IMR-90 (cell line): ENCODE data around the gene SPRYD7. TPM values are rescaled to one million over a fixed set of nuclear protein-coding genes. Genes with fewer than 3 reads are reported as not detected.

Experiments used
- ATAC-seq: fragments of 200-7000 bp; cut with Tn5 transposase; 2 replicates; pipeline ENCODE4 v1.9.1; 2020; ENCODE audit warnings: low read depth, mild to moderate bottlenecking, moderate library complexity
- BruUV-seq: library from RNA; stranded (reverse); fragments of 400-500 nt; replicated peaks from 2 replicates; lab custom pipeline; 2021; lab: Mats Ljungman, UMichigan
- CTCF ChIA-PET: fragments of 300-600 bp; formaldehyde crosslinking; extraction: SDS; loops from one replicate; lab custom pipeline; 2021; ENCODE audit warnings: antibody characterized with exemption; lab: Yijun Ruan, JAX
- POLR2A ChIA-PET: fragments of 300-600 bp; sonication (Branson Sonifier 250); formaldehyde crosslinking; loops from one replicate; lab custom pipeline; 2022; ENCODE audit warnings: antibody characterized with exemption; ENCODE audit not compliant: unreplicated experiment; lab: Charles Lee
- DNase-seq: peaks from one replicate; pipeline ENCODE4 v3.0.0; 2013
- H2AFZ ChIP-seq: replicated peaks from 2 replicates; pipeline ENCODE3; 2013; ENCODE audit warnings: low read length, mild to moderate bottlenecking; ENCODE audit not compliant: poor library complexity
- H2AK5ac ChIP-seq: 2 replicates; pipeline ENCODE4 v1.6.1; 2013; ENCODE audit warnings: low read depth, low read length, inconsistent platforms
- H2AK9ac ChIP-seq: replicated peaks from 2 replicates; pipeline ENCODE3; 2013; ENCODE audit warnings: mild to moderate bottlenecking, low read depth, low read length, moderate library complexity; ENCODE audit not compliant: poor library complexity
- H2BK120ac ChIP-seq: 2 replicates; pipeline ENCODE4 v1.6.1; 2013; ENCODE audit warnings: low read depth, low read length, inconsistent platforms
- H2BK15ac ChIP-seq: 3 replicates; pipeline ENCODE4 v1.6.1; 2013; ENCODE audit warnings: low read depth, low read length, inconsistent platforms
- H2BK20ac ChIP-seq: 2 replicates; pipeline ENCODE4 v1.6.1; 2013; ENCODE audit warnings: low read depth, mild to moderate bottlenecking, inconsistent platforms, low read length, moderate library complexity
- H2BK5ac ChIP-seq: 2 replicates; pipeline ENCODE4 v1.6.1; 2013; ENCODE audit warnings: mild to moderate bottlenecking, low read depth, low read length, inconsistent platforms; ENCODE audit not compliant: poor library complexity, severe bottlenecking
- H3K14ac ChIP-seq: replicated peaks from 2 replicates; pipeline ENCODE4 v1.6.1; 2013; ENCODE audit warnings: low read depth, low read length, inconsistent platforms
- H3K18ac ChIP-seq: 2 replicates; pipeline ENCODE4 v1.6.1; 2013; ENCODE audit warnings: low read depth, low read length, control low read depth
- H3K23ac ChIP-seq: 2 replicates; pipeline ENCODE4 v1.6.1; 2013; ENCODE audit warnings: low read depth, low read length, inconsistent platforms
- H3K27ac ChIP-seq: 2 replicates; pipeline ENCODE4 v1.5.1; 2013; ENCODE audit warnings: mild to moderate bottlenecking, control low read depth, low read length; ENCODE audit not compliant: insufficient read depth
- H3K27me3 ChIP-seq: 2 replicates; pipeline ENCODE4 v1.6.1; 2013; ENCODE audit warnings: low read length; ENCODE audit not compliant: control insufficient read depth, insufficient read depth
- H3K36me3 ChIP-seq: 2 replicates; pipeline ENCODE4 v1.6.1; 2013; ENCODE audit warnings: low read length, mixed read lengths; ENCODE audit not compliant: control insufficient read depth, insufficient read depth
- H3K4ac ChIP-seq: 2 replicates; pipeline ENCODE4 v1.6.1; 2013; ENCODE audit warnings: low read depth, low read length, inconsistent platforms
- H3K4me1 ChIP-seq: 2 replicates; pipeline ENCODE4 v1.6.1; 2013; ENCODE audit warnings: low read length, mixed read lengths; ENCODE audit not compliant: control insufficient read depth, insufficient read depth
- H3K4me2 ChIP-seq: 2 replicates; pipeline ENCODE4 v1.6.1; 2013; ENCODE audit warnings: low read depth, mild to moderate bottlenecking, control low read depth, low read length, moderate library complexity
- H3K4me3 ChIP-seq: 2 replicates; pipeline ENCODE4 v1.5.1; 2013; ENCODE audit warnings: low read depth, mild to moderate bottlenecking, control low read depth, low read length, moderate library complexity; ENCODE audit not compliant: insufficient read depth
- H3K56ac ChIP-seq: 2 replicates; pipeline ENCODE4 v1.6.1; 2013; ENCODE audit warnings: low read length, inconsistent platforms; ENCODE audit not compliant: insufficient read depth; ENCODE audit errors: extremely low read depth
- H3K79me1 ChIP-seq, 2 experiments: 2 replicates each; pipeline ENCODE4 v1.6.1; 2013; ENCODE audit warnings: low read length in 2 of 2, inconsistent platforms in 1 of 2, low read depth in 1 of 2
- H3K9ac ChIP-seq: 2 replicates; pipeline ENCODE4 v1.6.1; 2013; ENCODE audit warnings: low read depth, low read length, control low read depth
- H3K9me1 ChIP-seq: 2 replicates; pipeline ENCODE4 v1.6.1; 2013; ENCODE audit warnings: low read length, inconsistent platforms; ENCODE audit not compliant: insufficient read depth
- H3K9me3 ChIP-seq: 2 replicates; pipeline ENCODE4 v1.6.1; 2013; ENCODE audit warnings: low read length; ENCODE audit not compliant: control insufficient read depth, insufficient read depth
- H4K20me1 ChIP-seq: 2 replicates; pipeline ENCODE4 v1.6.1; 2013; ENCODE audit warnings: low read length, inconsistent platforms; ENCODE audit not compliant: insufficient read depth
- H4K5ac ChIP-seq: 2 replicates; pipeline ENCODE4 v1.6.1; 2013; ENCODE audit warnings: mild to moderate bottlenecking, low read depth, low read length, control low read depth
- H4K8ac ChIP-seq, 2 experiments: 2 replicates each; pipeline ENCODE4 v1.6.1; 2013; ENCODE audit warnings: low read depth in 2 of 2, low read length in 2 of 2, control low read depth in 1 of 2, inconsistent platforms in 1 of 2
- H4K91ac ChIP-seq: 2 replicates; pipeline ENCODE4 v1.6.1; 2013; ENCODE audit warnings: low read depth, low read length, inconsistent platforms; ENCODE audit not compliant: insufficient read depth
- BHLHE40 ChIP-seq: fragments of 150-350 bp; IDR thresholded peaks from 2 replicates; pipeline ENCODE4 v1.6.1; 2016; ENCODE audit warnings: mild to moderate bottlenecking, low read depth, low read length
- CEBPB ChIP-seq: IDR thresholded peaks from 2 replicates; pipeline ENCODE4 v1.6.1; 2012; ENCODE audit warnings: low read depth, low read length, improper control_type of control experiment
- CHD1 ChIP-seq: IDR thresholded peaks from 2 replicates; pipeline ENCODE4 v1.6.1; 2012; ENCODE audit warnings: low read depth, low read length, improper control_type of control experiment
- ELK1 ChIP-seq: fragments of 150-350 bp; IDR thresholded peaks from 2 replicates; pipeline ENCODE4 v1.6.1; 2016; ENCODE audit warnings: low read depth, mild to moderate bottlenecking, low read length, moderate library complexity, borderline replicate concordance
- MAZ ChIP-seq: IDR thresholded peaks from 2 replicates; pipeline ENCODE4 v1.6.1; 2012; ENCODE audit warnings: low read depth, mild to moderate bottlenecking, low read length, improper control_type of control experiment, moderate library complexity, borderline replicate concordance
- MXI1 ChIP-seq: IDR thresholded peaks from 2 replicates; pipeline ENCODE4 v1.6.1; 2012; ENCODE audit warnings: low read depth, mild to moderate bottlenecking, low read length, moderate library complexity, borderline replicate concordance
- RFX5 ChIP-seq: IDR thresholded peaks from 2 replicates; pipeline ENCODE4 v1.8.0; 2012; ENCODE audit warnings: low read depth, mild to moderate bottlenecking, low read length, moderate library complexity
- WGBS, 2 experiments: methylation state at CpG; one replicate each; pipeline versions ENCODE4 v1.1.5 to v1.1.7; 2013; ENCODE audit warnings: missing lambda C conversion rate in 2 of 2; ENCODE audit not compliant: insufficient read length in 1 of 2; ENCODE audit errors: extremely low coverage in 2 of 2; 5-methylcytosine and 5-hydroxymethylcytosine counted together
- dilution Hi-C: fragments of 300-500 bp; cut with HindIII; formaldehyde crosslinking; loops from one replicate; pipeline ENCODE4 v1.14.3; 2018; ENCODE audit warnings: low sequenced_read_pairs; ENCODE audit not compliant: unreplicated experiment
- in situ Hi-C: fragments of 300-500 bp; cut with MboI; formaldehyde crosslinking; loops from 3 replicates; pipeline ENCODE4 v1.14.3; 2019; ENCODE audit warnings: low sequenced_read_pairs, inconsistent platforms, mixed read lengths
- intact Hi-C: fragments of 100-400 bp; cut with micrococcal nuclease; formaldehyde crosslinking; loops from 2 replicates; pipeline ENCODE4 v1.10.0; 2022
- polyA plus RNA-seq, 3 experiments: library from polyadenylated mRNA; depleted of rRNA; stranded (reverse); fragments of >200 nt; gene quantifications; 2 replicates each; pipeline ENCODE4 v1.2.3, GENCODE V29; 2012; ENCODE audit warnings: low replicate concordance in 1 of 3
- total RNA-seq: library from RNA; depleted of rRNA; stranded (reverse); fragments of >200 nt; gene quantifications from 2 replicates; pipeline ENCODE4 v1.2.3, GENCODE V29; 2012
- TF ChIP-seq, protein P1 (sequence below): conservative IDR thresholded peaks from 2 replicates; pipeline ENCODE4 v1.5.1; 2012; ENCODE audit warnings: mild to moderate bottlenecking, low read depth, low read length, improper control_type of control experiment
- TF ChIP-seq, protein P2 (sequence below): fragments of 150-350 bp; IDR thresholded peaks from 2 replicates; pipeline ENCODE4 v1.6.1; 2017; ENCODE audit warnings: mild to moderate bottlenecking, antibody characterized with exemption, low read length, low read depth

Gene SPRYD7
- total and polyA plus RNA-seq, 2 of the 4 experiments (the other 2 are of a cell fraction): 5.6 to 20.2 TPM

DNA sequence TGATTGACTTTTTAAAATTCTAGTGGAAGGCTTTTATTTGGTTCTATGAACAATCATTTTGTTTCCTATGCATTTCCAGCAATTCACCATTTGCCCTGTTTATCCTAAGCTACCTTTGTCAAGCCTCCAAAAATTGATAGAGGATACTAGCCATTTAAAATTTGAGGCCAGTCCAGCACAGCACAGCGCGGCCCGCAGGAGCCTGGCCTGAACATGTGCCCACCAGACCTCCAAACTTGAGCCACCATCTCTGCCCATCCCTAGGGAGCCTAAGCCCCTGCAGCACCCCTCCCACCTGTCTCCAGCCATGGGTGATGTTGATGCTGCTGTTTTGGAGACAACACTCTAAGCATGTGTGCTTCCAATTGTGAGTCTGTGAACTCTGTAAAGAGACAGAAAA is 57.5 kb downstream of the SPRYD7 start:
- dilution Hi-C loops: no loop called here

More for the DNA sequence above, 57.5 kb downstream of the SPRYD7 start:
- Histone ChIP-seq H3K4me1 (no peaks in the 10 kb centered on the region), H2BK20ac (no peak overlapping the region), H3K9me1 (no peaks in the 10 kb centered on the region), H4K8ac (no peak overlapping the region), H2AK5ac (no peak overlapping the region), H3K23ac (no peak overlapping the region), H2BK15ac (no peak overlapping the region), H3K79me1 (no peaks in the 10 kb centered on the region), H3K36me3 (no peaks in the 10 kb centered on the region), H3K56ac (no peak overlapping the region), H2AK9ac (no peak overlapping the region), H2AFZ (no peak overlapping the region), H2BK120ac (no peak overlapping the region), H3K27me3 (no peaks in the 10 kb centered on the region), H4K5ac (no peak overlapping the region), H3K4me2 (no peak overlapping the region), H2BK5ac (no peak overlapping the region), H3K4ac (no peak overlapping the region), H3K18ac (no peak overlapping the region), H3K14ac (no peak overlapping the region), H4K20me1 (no peaks in the 10 kb centered on the region), H3K27ac (no peak overlapping the region), H3K9ac (no peak overlapping the region), H3K9me3 (peaks cover 30% of the 10 kb centered on the region), H4K91ac (no peak overlapping the region), H3K4me3 (no peak overlapping the region)
- WGBS, 2 experiments: no CpG with 5 or more reads among the region's 3 CpGs
- in situ Hi-C loops: no loop called here
- ChIA-PET CTCF (no interaction called here), POLR2A (no interaction called here)
- no peak for TF ChIP-seq RFX5
- no peak for TF ChIP-seq MAZ
- no peak for TF ChIP-seq BHLHE40
- TF ChIP-seq CHD1: no peak
- no peak for TF ChIP-seq CEBPB
- TF ChIP-seq, protein P1, sequence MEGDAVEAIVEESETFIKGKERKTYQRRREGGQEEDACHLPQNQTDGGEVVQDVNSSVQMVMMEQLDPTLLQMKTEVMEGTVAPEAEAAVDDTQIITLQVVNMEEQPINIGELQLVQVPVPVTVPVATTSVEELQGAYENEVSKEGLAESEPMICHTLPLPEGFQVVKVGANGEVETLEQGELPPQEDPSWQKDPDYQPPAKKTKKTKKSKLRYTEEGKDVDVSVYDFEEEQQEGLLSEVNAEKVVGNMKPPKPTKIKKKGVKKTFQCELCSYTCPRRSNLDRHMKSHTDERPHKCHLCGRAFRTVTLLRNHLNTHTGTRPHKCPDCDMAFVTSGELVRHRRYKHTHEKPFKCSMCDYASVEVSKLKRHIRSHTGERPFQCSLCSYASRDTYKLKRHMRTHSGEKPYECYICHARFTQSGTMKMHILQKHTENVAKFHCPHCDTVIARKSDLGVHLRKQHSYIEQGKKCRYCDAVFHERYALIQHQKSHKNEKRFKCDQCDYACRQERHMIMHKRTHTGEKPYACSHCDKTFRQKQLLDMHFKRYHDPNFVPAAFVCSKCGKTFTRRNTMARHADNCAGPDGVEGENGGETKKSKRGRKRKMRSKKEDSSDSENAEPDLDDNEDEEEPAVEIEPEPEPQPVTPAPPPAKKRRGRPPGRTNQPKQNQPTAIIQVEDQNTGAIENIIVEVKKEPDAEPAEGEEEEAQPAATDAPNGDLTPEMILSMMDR: no peak
- TF ChIP-seq, protein P2, sequence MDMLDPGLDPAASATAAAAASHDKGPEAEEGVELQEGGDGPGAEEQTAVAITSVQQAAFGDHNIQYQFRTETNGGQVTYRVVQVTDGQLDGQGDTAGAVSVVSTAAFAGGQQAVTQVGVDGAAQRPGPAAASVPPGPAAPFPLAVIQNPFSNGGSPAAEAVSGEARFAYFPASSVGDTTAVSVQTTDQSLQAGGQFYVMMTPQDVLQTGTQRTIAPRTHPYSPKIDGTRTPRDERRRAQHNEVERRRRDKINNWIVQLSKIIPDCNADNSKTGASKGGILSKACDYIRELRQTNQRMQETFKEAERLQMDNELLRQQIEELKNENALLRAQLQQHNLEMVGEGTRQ: no peak
- no peak for TF ChIP-seq ELK1
- no peak for TF ChIP-seq MXI1
- no TSS peak for BruUV-seq
- intact Hi-C loops: no loop called here
- ATAC-seq: no peak
- DNase-seq: no peak
